Measurements from ENCODE around the gene PTPRM. TPM values are rescaled to one million over a fixed set of nuclear protein-coding genes. Genes with fewer than 3 reads are reported as not detected.
A peak's percentile ranks its signal among the peaks of the same experiment; 100 is the strongest.

PTPRM gene
- polyA plus RNA-seq, 6 donors from 2014 or later, result not detected

- no peaks in the 10 kb centered on the region for H3K36me3 Mint-ChIP-seq
- no peak for DNase-seq
- no peak overlapping the region for H3K4me3 Mint-ChIP-seq
- no peaks in the 10 kb centered on the region for H3K4me1 Mint-ChIP-seq
- no peak for ATAC-seq (ENCODE audit: low read depth in 2 of 2)
- no peaks in the 10 kb centered on the region for H3K27me3 Mint-ChIP-seq
- no peak overlapping the region for H3K27ac Mint-ChIP-seq
- peaks cover 0 to 3% (median 0%) of the 10 kb centered on the region in 7 donors for H3K9me3 Mint-ChIP-seq
These were observed 290.4 kb downstream of the PTPRM start for GRCh38 chr18:7857562-7857961.

GRCh38 chr18:7859122-7859521 lies 292.0 kb downstream of the PTPRM start:
- H3K27me3 Mint-ChIP-seq, result no peaks in the 10 kb centered on the region
- DNase-seq (no peak), ATAC-seq (ENCODE audit: low read depth in 2 of 2) (no peak)
- no peak overlapping the region for H3K27ac Mint-ChIP-seq
- no peaks in the 10 kb centered on the region for H3K4me1 Mint-ChIP-seq
- no peaks in the 10 kb centered on the region for H3K36me3 Mint-ChIP-seq
- peak overlapping the region in 1 of 8 donors; percentile 59 for H3K4me3 Mint-ChIP-seq
- peaks cover 0 to 9% (median 3%) of the 10 kb centered on the region in 7 donors for H3K9me3 Mint-ChIP-seq

GRCh38 chr18:7870266-7870665 lies 303.1 kb downstream of the PTPRM start:
- Mint-ChIP-seq H3K4me3 (no peak overlapping the region), H3K4me1 (no peaks in the 10 kb centered on the region), H3K36me3 (peaks cover 0 to 10% of the 10 kb centered on the region in 2 donors), H3K9me3 (peaks cover 4 to 25% (median 13%) of the 10 kb centered on the region in 7 donors), H3K27ac (no peak overlapping the region), H3K27me3 (no peaks in the 10 kb centered on the region)
- no peak for DNase-seq
- no peak for ATAC-seq (ENCODE audit: low read depth in 2 of 2)

- no peak overlapping the region for H3K4me3 Mint-ChIP-seq
- peaks cover 3 to 21% (median 10%) of the 10 kb centered on the region in 7 donors for H3K9me3 Mint-ChIP-seq
- no peak overlapping the region for H3K27ac Mint-ChIP-seq
- H3K36me3 Mint-ChIP-seq, result peaks cover 0 to 6% of the 10 kb centered on the region in 2 donors
- ATAC-seq (ENCODE audit: low read depth in 2 of 2) (no peak), DNase-seq (no peak)
- no peaks in the 10 kb centered on the region for H3K4me1 Mint-ChIP-seq
- H3K27me3 Mint-ChIP-seq, result no peaks in the 10 kb centered on the region
These were observed 303.7 kb downstream of the PTPRM start for GRCh38 chr18:7870855-7871254.

GRCh38 chr18:7871560-7872456 lies 304.7 kb downstream of the PTPRM start:
- peaks cover 0 to 12% (median 4%) of the 10 kb centered on the region in 7 donors for H3K9me3 Mint-ChIP-seq
- no peak for ATAC-seq (ENCODE audit: low read depth in 2 of 2)
- no peaks in the 10 kb centered on the region for H3K36me3 Mint-ChIP-seq
- H3K27ac Mint-ChIP-seq, result no peak overlapping the region
- H3K4me1 Mint-ChIP-seq, result no peaks in the 10 kb centered on the region
- H3K27me3 Mint-ChIP-seq, result no peaks in the 10 kb centered on the region
- no peak overlapping the region for H3K4me3 Mint-ChIP-seq
- DNase-seq, result no peak

- DNase-seq (no peak), ATAC-seq (ENCODE audit: low read depth in 2 of 2) (no peak)
- Mint-ChIP-seq H3K4me3 (no peak overlapping the region), H3K4me1 (no peaks in the 10 kb centered on the region), H3K36me3 (no peaks in the 10 kb centered on the region), H3K9me3 (peaks cover 0 to 9% (median 2%) of the 10 kb centered on the region in 7 donors), H3K27ac (no peak overlapping the region), H3K27me3 (no peaks in the 10 kb centered on the region)
These were observed 305.5 kb downstream of the PTPRM start for GRCh38 chr18:7872569-7872968.

- Mint-ChIP-seq H3K27ac (no peak overlapping the region), H3K36me3 (no peaks in the 10 kb centered on the region), H3K9me3 (peaks cover 0 to 5% (median 0%) of the 10 kb centered on the region in 7 donors), H3K27me3 (no peaks in the 10 kb centered on the region), H3K4me1 (no peaks in the 10 kb centered on the region), H3K4me3 (no peak overlapping the region)
- ATAC-seq (ENCODE audit: low read depth in 2 of 2) (no peak), DNase-seq (no peak)
These were observed 306.2 kb downstream of the PTPRM start for GRCh38 chr18:7873316-7873715.

- DNase-seq, result no peak
- Mint-ChIP-seq H3K27me3 (peaks cover 0 to 11% (median 5%) of the 10 kb centered on the region in 3 donors), H3K36me3 (no peaks in the 10 kb centered on the region), H3K9me3 (peaks cover 0 to 4% (median 0%) of the 10 kb centered on the region in 7 donors), H3K27ac (no peak overlapping the region), H3K4me3 (no peak overlapping the region), H3K4me1 (no peaks in the 10 kb centered on the region)
- no peak for ATAC-seq (ENCODE audit: low read depth in 2 of 2)
These were observed 309.4 kb downstream of the PTPRM start for GRCh38 chr18:7876354-7877104.

- peaks cover 0 to 13% (median 5%) of the 10 kb centered on the region in 3 donors for H3K27me3 Mint-ChIP-seq
- H3K36me3 Mint-ChIP-seq, result no peaks in the 10 kb centered on the region
- ATAC-seq (ENCODE audit: low read depth in 2 of 2) (no peak), DNase-seq (no peak)
- H3K27ac Mint-ChIP-seq, result no peak overlapping the region
- peaks cover 0 to 4% (median 0%) of the 10 kb centered on the region in 7 donors for H3K9me3 Mint-ChIP-seq
- no peaks in the 10 kb centered on the region for H3K4me1 Mint-ChIP-seq
- no peak overlapping the region for H3K4me3 Mint-ChIP-seq
These were observed 310.5 kb downstream of the PTPRM start for GRCh38 chr18:7877609-7878008.

GRCh38 chr18:7878265-7879211 lies 311.4 kb downstream of the PTPRM start:
- ATAC-seq (ENCODE audit: low read depth in 2 of 2) (no peak), DNase-seq (no peak)
- peaks cover 0 to 13% (median 5%) of the 10 kb centered on the region in 3 donors for H3K27me3 Mint-ChIP-seq
- no peak overlapping the region for H3K4me3 Mint-ChIP-seq
- H3K9me3 Mint-ChIP-seq, result peaks cover 0 to 4% (median 0%) of the 10 kb centered on the region in 7 donors
- no peaks in the 10 kb centered on the region for H3K36me3 Mint-ChIP-seq
- no peaks in the 10 kb centered on the region for H3K4me1 Mint-ChIP-seq
- H3K27ac Mint-ChIP-seq, result no peak overlapping the region

- Mint-ChIP-seq H3K9me3 (peaks cover 0 to 4% (median 0%) of the 10 kb centered on the region in 7 donors), H3K27ac (no peak overlapping the region)
- ATAC-seq (ENCODE audit: low read depth in 2 of 2), result no peak
These were observed 312.6 kb downstream of the PTPRM start for GRCh38 chr18:7879717-7880116.

GRCh38 chr18:7885865-7886264 lies 318.7 kb downstream of the PTPRM start:
- H3K27ac Mint-ChIP-seq, result no peak overlapping the region
- no peaks in the 10 kb centered on the region for H3K36me3 Mint-ChIP-seq
- no peaks in the 10 kb centered on the region for H3K4me1 Mint-ChIP-seq
- peaks cover 0 to 4% (median 0%) of the 10 kb centered on the region in 7 donors for H3K9me3 Mint-ChIP-seq
- ATAC-seq (ENCODE audit: low read depth in 2 of 2) (no peak), DNase-seq (no peak)
- H3K4me3 Mint-ChIP-seq, result no peak overlapping the region
- H3K27me3 Mint-ChIP-seq, result peaks cover 0 to 9% (median 0%) of the 10 kb centered on the region in 3 donors

More at GRCh38 chr18:7879717-7880116, 312.6 kb downstream of the PTPRM start:
- DNase-seq, result no peak
- Mint-ChIP-seq H3K4me1 (no peaks in the 10 kb centered on the region), H3K27me3 (peaks cover 0 to 18% (median 5%) of the 10 kb centered on the region in 3 donors), H3K4me3 (no peak overlapping the region), H3K36me3 (no peaks in the 10 kb centered on the region)

GRCh38 chr18:7886436-7886835 lies 319.3 kb downstream of the PTPRM start:
- Mint-ChIP-seq H3K4me1 (no peaks in the 10 kb centered on the region), H3K27me3 (peaks cover 0 to 8% (median 0%) of the 10 kb centered on the region in 3 donors), H3K27ac (no peak overlapping the region), H3K36me3 (no peaks in the 10 kb centered on the region), H3K4me3 (no peak overlapping the region), H3K9me3 (peaks cover 0 to 4% (median 0%) of the 10 kb centered on the region in 7 donors)
- DNase-seq, result no peak
- no peak for ATAC-seq (ENCODE audit: low read depth in 2 of 2)

All from naive B cell (primary cell).